ENCODE data around the gene TFCP2L1. TPM values are rescaled to one million over a fixed set of nuclear protein-coding genes. Genes with fewer than 3 reads are reported as not detected.

The TFCP2L1 gene
- total RNA-seq, 1 experiment from 2014 or later: 1.8 TPM

- Histone ChIP-seq H3K4me1 (ENCODE audit: insufficient read depth, low read length) (no peaks in the 10 kb centered on the region), H2AFZ (ENCODE audit: low read length) (no peak overlapping the region)
Measured at GRCh38 chr2:121196132-121196848, 88.7 kb downstream of the TFCP2L1 start.

More at GRCh38 chr2:121196132-121196848, 88.7 kb downstream of the TFCP2L1 start:
- Histone ChIP-seq H2BK5ac (ENCODE audit: insufficient read length, low read length) (no peak overlapping the region), H2BK12ac (ENCODE audit: insufficient read length, low read depth, low read length) (no peak overlapping the region), H2BK15ac (ENCODE audit: low read depth, low read length) (no peak overlapping the region), H3K9me3 (ENCODE audit: control insufficient read depth, low read depth, low read length) (no peaks in the 10 kb centered on the region), H2AK5ac (ENCODE audit: insufficient read length, low read length) (no peak overlapping the region), H3K4me2 (ENCODE audit: insufficient read depth, insufficient read length, low read length) (no peak overlapping the region), H3K79me2 (ENCODE audit: insufficient read depth, low read length) (no peaks in the 10 kb centered on the region), H3K18ac (ENCODE audit: insufficient read length, low read depth, low read length) (no peak overlapping the region), H3K27me3 (ENCODE audit: insufficient read depth, low read length) (no peaks in the 10 kb centered on the region), H2BK120ac (ENCODE audit: low read depth, low read length, poor library complexity, severe bottlenecking) (no peak overlapping the region), H2BK20ac (ENCODE audit: low read depth, low read length, poor library complexity, severe bottlenecking) (no peak overlapping the region), H3K27ac (ENCODE audit: insufficient read length, low read depth, low read length) (no peak overlapping the region), H3K14ac (ENCODE audit: insufficient read depth, low read length) (no peak overlapping the region), H3K79me1 (ENCODE audit: insufficient read depth, low read depth, low read length, poor library complexity, severe bottlenecking) (no peaks in the 10 kb centered on the region), H3K23ac (ENCODE audit: insufficient read length, low read depth, low read length) (no peak overlapping the region), H4K91ac (ENCODE audit: insufficient read length, low read depth, low read length) (no peak overlapping the region), H3K23me2 (ENCODE audit: insufficient read length, low read depth, low read length, poor library complexity, severe bottlenecking) (no peaks in the 10 kb centered on the region), H4K8ac (replicated peaks; ENCODE audit: insufficient read length, low read depth, low read length) (no peak overlapping the region), H4K20me1 (ENCODE audit: control insufficient read depth, insufficient read depth, insufficient read length) (no peaks in the 10 kb centered on the region), H3T11ph (ENCODE audit: low read length) (no peak overlapping the region), H3K4ac (ENCODE audit: low read depth, low read length) (no peak overlapping the region), H4K5ac (ENCODE audit: insufficient read length, low read depth, low read length) (no peak overlapping the region), H3K56ac (ENCODE audit: insufficient read length, low read depth, low read length) (no peak overlapping the region), H3K9ac (ENCODE audit: extremely low read depth, insufficient read length, low read length) (no peak overlapping the region)
- H3K4me1 Mint-ChIP-seq: peaks cover 11 to 12% of the 10 kb centered on the region in 2 experiments
- no peaks in the 10 kb centered on the region for H3K9me3 Mint-ChIP-seq
- TF ChIP-seq CTCF (conservative IDR thresholded peaks at IDR 0.05): no peak
- peak; percentile 59 for DNase-seq
- H3K4me3 Mint-ChIP-seq: no peak overlapping the region
- WGBS (ENCODE audit: extremely low coverage, insufficient read length, low lambda C conversion rate): no CpG with 5 or more reads among the region's 19 CpGs
- H3K36me3 Mint-ChIP-seq (ENCODE audit: insufficient read depth in 1 of 3, low read depth in 3 of 3): no peaks in the 10 kb centered on the region
- H3K27ac Mint-ChIP-seq: peak overlapping the region in 1 of 3 experiments; percentile 55; a peak in 1 of 7 replicates
- peaks cover 9% of the 10 kb centered on the region for H3K27me3 Mint-ChIP-seq (ENCODE audit: low read depth)

Data from H9 (cell line).